Stimulated activated naive B cell treated with anti-CD40 and anti-IgM and Interleukin-4, amounts not matched to agents 10 μg/mL and 1 μg/mL and 100 μg/mL, for 72 hours (primary cell): ENCODE results near the gene DSG4.

Source experiments
- ATAC-seq, 2 donors: fragments of 150-1000 bp; cut with Tn5 transposase; replicated peaks; 2 replicates each; pipeline ENCODE4 v1.10.0; 2021; ENCODE audit warnings: moderate library complexity in 1 of 2
- DNase-seq: peaks from one replicate; pipeline ENCODE4 v3.0.0; 2021
- H3K27ac Mint-ChIP-seq: one replicate; pipeline ENCODE4 v1.8.0; 2022; ENCODE audit warnings: mild to moderate bottlenecking, mixed read lengths
- H3K27me3 Mint-ChIP-seq, 2 donors: one replicate each; pipeline ENCODE4 v1.8.0; 2022; ENCODE audit warnings: mixed read lengths in 2 of 2
- H3K36me3 Mint-ChIP-seq, 2 donors: one replicate each; pipeline ENCODE4 v1.8.0; 2022; ENCODE audit warnings: mixed read lengths in 2 of 2, mild to moderate bottlenecking in 1 of 2
- H3K4me1 Mint-ChIP-seq, 2 donors: one replicate each; pipeline ENCODE4 v1.8.0; 2022; ENCODE audit warnings: mixed read lengths in 2 of 2, mild to moderate bottlenecking in 1 of 2
- H3K4me3 Mint-ChIP-seq, 2 donors: one replicate each; pipeline ENCODE4 v1.8.0; 2022; ENCODE audit warnings: mild to moderate bottlenecking in 2 of 2, mixed read lengths in 2 of 2, moderate library complexity in 1 of 2
- H3K9me3 Mint-ChIP-seq, 2 donors: one replicate each; pipeline ENCODE4 v1.8.0; 2022; ENCODE audit warnings: mixed read lengths in 2 of 2, mild to moderate bottlenecking in 1 of 2

DSG4 gene

DNA sequence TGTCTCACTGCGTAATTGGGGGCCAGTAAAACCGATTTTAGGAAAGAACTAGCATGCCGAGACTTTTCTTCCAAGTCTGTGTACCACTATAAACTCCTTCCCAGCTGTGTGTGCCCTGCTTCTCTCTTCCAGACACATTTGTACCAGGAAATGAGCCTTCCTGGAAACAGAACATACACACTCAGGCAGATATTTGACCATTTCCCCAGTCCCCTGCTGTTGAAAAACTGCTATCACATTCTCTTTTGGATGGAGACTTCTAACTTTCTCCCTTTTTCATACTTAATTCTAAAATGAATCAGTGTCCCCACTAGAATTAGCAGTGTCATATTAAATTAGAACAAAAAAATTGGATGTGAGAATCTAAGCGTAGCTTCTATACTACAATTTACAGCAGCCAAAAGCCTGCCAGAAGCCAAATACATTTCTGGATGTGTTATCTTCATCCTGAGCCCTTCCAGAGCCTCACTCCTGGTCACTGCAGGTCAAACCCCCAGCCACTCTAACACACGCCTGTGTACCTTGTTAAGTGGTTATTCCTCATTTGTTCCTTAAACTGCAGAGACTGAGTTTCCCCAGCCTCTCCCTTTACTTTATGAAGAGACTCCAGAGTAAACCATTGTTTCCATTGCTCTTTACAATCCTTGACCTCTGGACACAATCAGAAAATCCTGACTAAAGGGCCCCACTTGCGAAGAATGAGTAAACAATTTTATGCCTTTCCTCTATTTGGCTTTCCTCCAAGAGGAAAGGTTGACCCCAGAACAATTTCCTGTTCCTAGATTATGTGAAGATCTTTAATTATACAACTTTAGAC, 20.4 kb downstream of the DSG4 start:
- Mint-ChIP-seq H3K4me1 (no peaks in the 10 kb centered on the region), H3K9me3 (no peaks in the 10 kb centered on the region), H3K27ac (no peak overlapping the region), H3K36me3 (no peaks in the 10 kb centered on the region), H3K4me3 (no peak overlapping the region), H3K27me3 (no peaks in the 10 kb centered on the region)
- DNase-seq (no peak), ATAC-seq (no peak)

DNA sequence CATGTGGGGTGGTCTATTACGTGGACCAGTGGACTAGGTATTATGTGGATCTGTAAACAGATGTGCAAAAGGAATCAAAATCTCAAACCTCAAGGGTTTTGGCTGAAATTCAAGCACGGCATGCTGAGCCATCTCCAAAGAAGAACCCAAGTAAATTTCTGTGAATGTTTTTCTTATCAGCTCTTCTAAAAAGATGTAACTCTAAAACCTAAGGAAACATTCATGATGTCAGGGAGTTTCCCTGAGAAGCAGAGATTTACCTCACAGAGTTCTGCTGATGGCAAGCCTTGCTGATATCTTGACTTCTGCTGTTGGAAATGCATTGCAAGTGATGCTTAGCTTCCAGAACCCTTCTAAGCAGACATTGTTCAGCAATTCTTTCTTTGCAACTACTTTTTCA, 21.6 kb downstream of the DSG4 start:
- DNase-seq, result no peak
- H3K36me3 Mint-ChIP-seq, result no peaks in the 10 kb centered on the region

DNA sequence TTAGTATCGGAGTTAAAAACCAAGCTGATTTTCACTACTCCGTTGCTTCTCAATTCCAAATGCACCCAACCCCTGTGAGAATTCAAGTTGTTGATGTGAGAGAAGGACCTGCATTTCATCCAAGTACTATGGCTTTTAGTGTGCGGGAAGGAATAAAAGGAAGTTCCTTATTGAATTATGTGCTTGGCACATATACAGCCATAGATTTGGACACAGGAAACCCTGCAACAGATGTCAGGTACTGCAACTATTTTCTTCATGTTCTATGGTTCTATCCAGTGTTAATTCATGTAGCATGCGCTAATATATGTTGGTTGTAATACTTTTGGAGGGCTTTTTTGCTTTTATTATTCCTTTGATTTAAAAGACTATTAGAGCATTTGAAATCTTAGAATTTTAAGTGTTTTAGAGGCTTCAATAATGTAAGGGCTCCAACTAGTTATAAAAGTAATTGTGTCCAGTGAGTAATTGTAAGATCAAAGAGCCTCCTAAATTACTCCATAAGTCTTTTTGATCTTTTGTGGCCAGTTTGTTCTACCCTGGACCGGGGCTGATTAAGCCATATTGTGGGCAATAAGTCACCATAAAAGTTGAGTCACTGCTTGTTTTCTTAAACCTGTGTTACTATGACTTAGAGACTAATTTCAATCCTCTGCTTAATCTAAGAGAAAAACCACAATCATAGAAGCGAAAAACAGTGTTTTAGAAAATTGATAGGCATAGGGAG, 22.9 kb downstream of the DSG4 start:
- Mint-ChIP-seq H3K27ac (no peak overlapping the region), H3K4me1 (no peaks in the 10 kb centered on the region), H3K27me3 (no peaks in the 10 kb centered on the region), H3K36me3 (no peaks in the 10 kb centered on the region), H3K4me3 (no peak overlapping the region), H3K9me3 (no peaks in the 10 kb centered on the region)
- DNase-seq (no peak), ATAC-seq (no peak)

More for the DNA sequence above, 21.6 kb downstream of the DSG4 start:
- Mint-ChIP-seq H3K27ac (no peak overlapping the region), H3K9me3 (no peaks in the 10 kb centered on the region), H3K4me3 (no peak overlapping the region), H3K27me3 (no peaks in the 10 kb centered on the region), H3K4me1 (no peaks in the 10 kb centered on the region)
- ATAC-seq, result no peak

DNA sequence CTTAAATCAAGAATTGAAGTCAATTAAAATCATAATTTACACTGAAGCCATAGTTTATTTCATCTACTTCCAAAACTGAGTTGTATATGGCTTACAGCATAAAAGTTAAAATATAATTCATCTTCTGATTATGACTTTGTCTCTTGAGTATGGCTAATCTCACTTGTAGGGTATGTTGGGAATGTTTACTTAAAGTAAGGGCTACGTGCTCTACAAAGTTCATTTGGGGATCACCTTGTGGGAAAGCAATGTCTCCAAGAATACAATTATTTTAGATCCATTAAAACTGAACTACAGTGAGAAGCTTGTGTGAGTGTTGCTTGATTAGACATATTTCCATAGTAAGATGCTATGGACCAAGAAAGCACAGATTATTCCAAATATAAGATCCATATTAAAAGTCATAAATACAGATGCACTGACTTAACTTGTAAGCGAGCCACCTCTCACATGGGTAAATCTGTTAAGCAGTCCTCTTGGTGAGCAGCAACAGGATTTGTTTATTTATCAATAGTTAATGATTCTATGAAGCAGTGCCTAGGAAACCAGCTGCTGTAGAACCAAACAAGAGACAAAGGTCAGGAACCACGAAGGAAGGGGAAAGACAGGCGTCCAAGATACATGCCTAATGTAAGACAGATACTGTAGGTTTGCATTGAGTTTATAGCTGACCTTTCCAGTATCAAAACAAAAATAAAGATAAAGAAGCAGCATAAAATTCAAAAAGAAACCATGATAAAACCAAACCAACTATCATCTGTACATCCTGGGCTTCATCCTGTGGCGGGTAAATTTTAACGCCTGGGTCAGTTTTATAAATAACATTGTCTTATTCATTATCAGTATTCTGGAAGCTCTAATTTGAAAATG, 24.8 kb downstream of the DSG4 start:
- no peak overlapping the region for H3K27ac Mint-ChIP-seq

DNA sequence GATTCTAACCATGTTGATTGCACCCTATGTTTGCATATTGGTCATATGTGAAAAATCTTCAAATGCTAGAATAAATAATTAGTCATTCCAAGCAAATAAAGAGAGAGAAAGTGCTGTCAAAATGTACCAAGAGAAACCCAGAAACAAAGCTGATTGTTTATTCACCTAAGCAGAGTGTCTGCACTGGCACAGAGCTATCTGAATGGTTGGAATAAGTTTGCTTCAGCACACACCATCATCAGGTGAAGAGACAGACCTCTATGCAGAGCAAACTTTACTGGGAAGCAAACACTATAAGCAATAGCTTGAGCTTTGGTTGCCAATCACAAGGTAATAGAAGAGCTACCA, 25.4 kb downstream of the DSG4 start:
- no peaks in the 10 kb centered on the region for H3K27me3 Mint-ChIP-seq
- no peaks in the 10 kb centered on the region for H3K9me3 Mint-ChIP-seq
- no peak overlapping the region for H3K27ac Mint-ChIP-seq
- DNase-seq, result no peak
- no peak for ATAC-seq
- H3K4me3 Mint-ChIP-seq, result no peak overlapping the region
- no peaks in the 10 kb centered on the region for H3K4me1 Mint-ChIP-seq
- no peaks in the 10 kb centered on the region for H3K36me3 Mint-ChIP-seq

More for the DNA sequence above, 24.8 kb downstream of the DSG4 start:
- no peaks in the 10 kb centered on the region for H3K36me3 Mint-ChIP-seq
- no peak for DNase-seq
- no peaks in the 10 kb centered on the region for H3K4me1 Mint-ChIP-seq
- no peaks in the 10 kb centered on the region for H3K9me3 Mint-ChIP-seq
- H3K4me3 Mint-ChIP-seq, result no peak overlapping the region
- no peak for ATAC-seq
- H3K27me3 Mint-ChIP-seq, result no peaks in the 10 kb centered on the region

DNA sequence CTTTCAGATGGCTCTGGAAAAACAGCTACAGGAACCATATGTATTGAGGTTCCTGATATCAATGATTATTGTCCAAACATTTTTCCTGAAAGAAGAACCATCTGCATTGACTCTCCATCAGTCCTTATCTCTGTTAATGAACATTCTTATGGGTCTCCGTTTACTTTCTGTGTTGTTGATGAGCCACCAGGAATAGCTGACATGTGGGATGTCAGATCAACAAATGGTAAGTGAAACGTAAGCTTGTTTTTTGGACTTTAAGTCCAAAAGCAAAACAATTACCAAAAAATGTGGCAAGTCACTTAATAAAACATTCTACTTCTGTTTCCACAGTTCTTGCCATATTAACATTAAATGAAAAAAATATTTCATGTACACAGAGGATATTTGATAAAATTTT, 26.8 kb downstream of the DSG4 start:
- ATAC-seq (no peak), DNase-seq (no peak)
- Mint-ChIP-seq H3K27me3 (no peaks in the 10 kb centered on the region), H3K9me3 (no peaks in the 10 kb centered on the region), H3K36me3 (no peaks in the 10 kb centered on the region), H3K27ac (no peak overlapping the region), H3K4me3 (no peak overlapping the region), H3K4me1 (no peaks in the 10 kb centered on the region)

DNA sequence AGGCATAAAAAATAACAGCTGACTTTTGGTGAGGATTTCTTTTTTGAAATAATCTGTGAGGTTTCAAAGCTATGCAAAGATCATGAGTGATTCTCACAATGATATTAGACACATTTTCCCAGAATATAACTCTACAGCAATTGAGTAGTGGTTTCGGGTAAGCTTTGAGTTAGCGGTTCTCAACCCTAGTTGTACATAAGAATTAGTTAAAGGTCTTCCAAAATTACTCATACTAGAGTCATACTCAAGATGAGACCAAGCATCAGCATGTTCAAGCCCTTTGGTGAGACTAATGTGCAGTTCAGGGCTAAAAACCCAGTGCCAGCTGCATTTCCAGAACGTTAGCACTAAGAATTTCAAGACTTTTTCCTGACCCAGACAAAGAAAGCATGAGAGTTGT, 31.1 kb downstream of the DSG4 start:
- Mint-ChIP-seq H3K4me3 (no peak overlapping the region), H3K36me3 (no peaks in the 10 kb centered on the region), H3K9me3 (peaks cover 6 to 8% of the 10 kb centered on the region in 2 donors), H3K27ac (no peak overlapping the region), H3K27me3 (peaks cover 0 to 5% of the 10 kb centered on the region in 2 donors), H3K4me1 (no peaks in the 10 kb centered on the region)
- ATAC-seq (no peak), DNase-seq (no peak)

DNA sequence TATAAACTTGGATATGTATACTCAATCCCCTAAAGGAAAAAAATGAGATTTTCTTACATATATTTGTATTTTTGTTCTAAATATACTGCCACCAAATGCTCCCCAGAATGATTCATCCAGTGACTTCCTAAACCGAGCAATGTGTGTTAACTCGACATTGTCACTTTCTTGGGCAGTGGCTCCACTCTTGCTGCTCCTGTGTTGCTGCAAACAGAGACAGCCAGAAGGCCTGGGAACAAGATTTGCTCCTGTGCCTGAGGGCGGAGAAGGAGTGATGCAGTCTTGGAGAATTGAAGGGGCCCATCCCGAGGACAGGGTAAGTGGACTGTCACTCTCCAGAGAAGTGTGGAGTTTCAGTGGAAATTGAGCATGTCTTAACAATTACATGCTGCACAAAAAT, 32.7 kb downstream of the DSG4 start:
- Mint-ChIP-seq H3K4me3 (no peak overlapping the region), H3K36me3 (no peaks in the 10 kb centered on the region), H3K27ac (no peak overlapping the region), H3K4me1 (no peaks in the 10 kb centered on the region), H3K9me3 (peaks cover 6 to 8% of the 10 kb centered on the region in 2 donors), H3K27me3 (peaks cover 0 to 5% of the 10 kb centered on the region in 2 donors)
- no peak for DNase-seq
- ATAC-seq, result no peak

DNA sequence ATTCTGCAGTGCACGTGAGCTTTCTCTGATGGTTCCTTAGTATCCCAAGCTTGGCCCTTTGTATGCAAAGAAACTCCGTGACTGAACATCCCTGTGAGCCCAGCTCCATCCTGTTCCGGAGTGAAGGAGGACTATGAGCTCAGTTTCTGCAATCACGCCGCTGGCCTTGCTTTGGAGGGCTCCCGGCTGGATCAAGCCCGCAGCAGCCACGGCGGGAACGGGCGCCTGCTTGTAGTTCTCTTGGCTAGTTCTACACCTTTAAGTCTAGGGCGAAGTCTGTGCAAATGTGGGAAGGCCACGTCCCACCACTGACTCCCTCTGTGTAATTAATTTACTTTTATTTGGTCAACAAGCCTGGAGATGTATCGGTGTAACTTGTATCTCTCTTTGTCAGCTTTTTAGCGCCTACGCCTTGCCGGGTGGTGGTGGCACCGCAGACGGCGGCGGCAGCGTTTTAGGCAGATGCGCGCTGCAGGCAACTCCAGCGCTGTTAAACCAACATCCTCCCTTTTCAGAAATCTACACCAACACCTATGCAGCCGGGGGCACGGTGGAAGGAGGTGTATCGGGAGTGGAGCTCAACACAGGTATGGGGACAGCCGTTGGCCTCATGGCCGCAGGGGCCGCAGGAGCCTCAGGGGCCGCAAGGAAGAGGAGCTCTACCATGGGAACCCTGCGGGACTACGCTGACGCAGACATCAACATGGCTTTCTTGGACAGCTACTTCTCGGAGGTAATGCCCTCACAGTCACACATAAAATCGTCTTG, 34.3 kb downstream of the DSG4 start:
- no peak overlapping the region for H3K4me3 Mint-ChIP-seq
- H3K36me3 Mint-ChIP-seq, result no peaks in the 10 kb centered on the region
- DNase-seq (no peak), ATAC-seq (no peak)
- peaks cover 0 to 5% of the 10 kb centered on the region in 2 donors for H3K27me3 Mint-ChIP-seq
- H3K4me1 Mint-ChIP-seq, result no peaks in the 10 kb centered on the region
- peaks cover 8 to 9% of the 10 kb centered on the region in 2 donors for H3K9me3 Mint-ChIP-seq
- H3K27ac Mint-ChIP-seq, result no peak overlapping the region

DNA sequence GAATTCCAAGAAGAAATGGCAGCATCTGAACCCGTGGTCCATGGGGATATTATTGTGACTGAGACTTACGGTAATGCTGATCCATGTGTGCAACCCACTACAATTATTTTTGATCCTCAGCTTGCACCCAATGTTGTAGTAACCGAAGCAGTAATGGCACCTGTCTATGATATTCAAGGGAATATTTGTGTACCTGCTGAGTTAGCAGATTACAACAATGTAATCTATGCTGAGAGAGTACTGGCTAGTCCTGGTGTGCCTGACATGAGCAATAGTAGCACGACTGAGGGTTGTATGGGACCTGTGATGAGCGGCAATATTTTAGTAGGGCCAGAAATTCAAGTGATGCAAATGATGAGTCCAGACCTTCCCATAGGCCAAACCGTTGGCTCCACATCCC, 36.6 kb downstream of the DSG4 start:
- Mint-ChIP-seq H3K27ac (no peak overlapping the region), H3K4me3 (no peak overlapping the region), H3K4me1 (no peaks in the 10 kb centered on the region), H3K27me3 (peaks cover 0 to 5% of the 10 kb centered on the region in 2 donors), H3K36me3 (no peaks in the 10 kb centered on the region), H3K9me3 (peaks cover 8 to 11% of the 10 kb centered on the region in 2 donors)
- ATAC-seq (no peak), DNase-seq (no peak)

DNA sequence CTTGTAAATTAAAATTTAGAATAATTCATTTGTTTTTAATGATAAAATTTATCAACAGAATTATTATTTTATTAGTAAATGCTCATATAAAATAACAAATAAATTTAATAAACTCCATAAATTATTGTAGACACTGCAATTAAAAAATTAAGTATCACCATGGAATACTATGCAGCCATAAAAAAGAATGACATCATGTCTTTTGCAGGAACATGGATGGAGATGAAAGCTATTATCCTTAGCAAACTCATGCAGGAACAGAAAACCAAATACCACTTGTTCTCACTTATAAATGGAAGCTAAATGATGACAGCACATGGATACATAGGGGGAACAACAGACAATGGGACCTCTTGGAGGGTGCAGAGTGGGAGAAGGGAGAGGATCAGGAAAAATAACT, 41.3 kb downstream of the DSG4 start:
- peaks cover 0 to 5% of the 10 kb centered on the region in 2 donors for H3K9me3 Mint-ChIP-seq
- DNase-seq (no peak), ATAC-seq (no peak)
- no peak overlapping the region for H3K4me3 Mint-ChIP-seq
- no peaks in the 10 kb centered on the region for H3K4me1 Mint-ChIP-seq
- no peaks in the 10 kb centered on the region for H3K36me3 Mint-ChIP-seq
- H3K27me3 Mint-ChIP-seq, result no peaks in the 10 kb centered on the region
- H3K27ac Mint-ChIP-seq, result no peak overlapping the region

DNA sequence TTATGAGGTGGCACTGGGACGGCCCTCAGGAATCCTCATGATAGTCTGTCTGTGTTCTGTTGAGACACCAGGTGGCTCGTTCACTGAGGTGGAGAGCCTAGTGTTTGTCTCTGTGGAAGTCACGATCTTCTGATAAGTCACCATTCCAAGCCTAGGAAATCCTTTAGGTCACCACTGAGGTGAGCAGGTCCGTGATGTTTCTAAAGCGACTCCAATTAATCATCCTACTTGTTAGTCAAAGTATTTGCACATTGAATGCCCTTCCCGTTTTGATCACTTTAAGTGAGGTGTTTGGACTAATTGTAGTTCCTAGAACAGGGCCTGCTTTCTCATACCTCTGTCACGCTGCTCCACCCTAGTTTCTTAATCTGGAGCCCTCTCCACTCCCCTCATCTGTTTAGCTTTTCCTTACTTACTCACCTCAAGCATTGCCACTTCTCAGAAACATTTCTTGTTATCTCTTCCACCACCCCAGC, 42.9 kb downstream of the DSG4 start:
- no peaks in the 10 kb centered on the region for H3K36me3 Mint-ChIP-seq
- no peaks in the 10 kb centered on the region for H3K4me1 Mint-ChIP-seq
- DNase-seq (no peak), ATAC-seq (no peak)
- no peak overlapping the region for H3K27ac Mint-ChIP-seq
- H3K4me3 Mint-ChIP-seq, result no peak overlapping the region
- peaks cover 5% of the 10 kb centered on the region in 2 donors for H3K27me3 Mint-ChIP-seq
- peaks cover 4 to 7% of the 10 kb centered on the region in 2 donors for H3K9me3 Mint-ChIP-seq

DNA sequence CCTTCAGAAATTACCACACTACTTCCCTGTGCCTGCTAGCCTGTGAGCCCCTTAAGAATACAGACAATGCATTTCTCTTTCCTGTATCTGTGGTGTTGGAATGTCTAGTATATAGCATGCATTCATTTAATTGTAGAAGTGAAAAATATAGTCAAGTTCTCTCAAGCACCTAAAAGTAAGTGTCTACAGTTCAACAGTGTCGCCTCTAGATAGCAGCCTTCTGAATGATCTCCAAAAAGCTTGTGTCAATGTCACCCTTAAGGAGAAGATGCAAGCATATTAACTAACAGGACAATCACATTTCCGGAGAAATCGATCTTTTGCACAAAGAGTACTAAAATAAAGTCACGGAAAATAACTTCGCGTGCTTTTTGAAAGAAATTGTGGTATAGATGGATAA, 43.5 kb downstream of the DSG4 start:
- H3K27me3 Mint-ChIP-seq, result peaks cover 5% of the 10 kb centered on the region in 2 donors
- no peaks in the 10 kb centered on the region for H3K36me3 Mint-ChIP-seq
- no peaks in the 10 kb centered on the region for H3K4me1 Mint-ChIP-seq
- ATAC-seq (no peak), DNase-seq (no peak)
- peaks cover 4 to 7% of the 10 kb centered on the region in 2 donors for H3K9me3 Mint-ChIP-seq
- H3K4me3 Mint-ChIP-seq, result no peak overlapping the region
- H3K27ac Mint-ChIP-seq, result no peak overlapping the region

DNA sequence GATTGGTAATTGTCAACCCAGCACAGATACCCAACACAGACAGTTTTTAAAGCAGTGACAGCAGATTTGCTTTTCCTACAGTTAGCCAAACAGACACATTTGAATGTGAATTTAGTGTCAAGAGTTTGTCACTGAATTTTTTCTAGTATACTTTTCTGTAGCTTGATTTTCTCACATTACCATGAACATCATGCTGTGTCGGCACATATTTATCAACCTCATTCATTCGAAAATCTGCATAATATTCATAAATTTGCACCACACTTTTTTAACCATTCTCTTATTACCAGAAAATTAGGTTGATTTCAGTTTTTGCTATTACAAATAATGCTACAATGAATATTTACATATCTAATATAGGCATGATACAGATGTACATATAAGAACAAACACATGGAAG, 43.9 kb downstream of the DSG4 start:
- no peak overlapping the region for H3K27ac Mint-ChIP-seq
- no peak overlapping the region for H3K4me3 Mint-ChIP-seq
- no peak for DNase-seq
- H3K36me3 Mint-ChIP-seq, result no peaks in the 10 kb centered on the region
- H3K9me3 Mint-ChIP-seq, result peaks cover 4 to 7% of the 10 kb centered on the region in 2 donors
- H3K4me1 Mint-ChIP-seq, result no peaks in the 10 kb centered on the region
- H3K27me3 Mint-ChIP-seq, result peaks cover 5% of the 10 kb centered on the region in 2 donors
- ATAC-seq, result no peak
